ENCODE data around the gene OPCML.

The OPCML gene

DNA sequence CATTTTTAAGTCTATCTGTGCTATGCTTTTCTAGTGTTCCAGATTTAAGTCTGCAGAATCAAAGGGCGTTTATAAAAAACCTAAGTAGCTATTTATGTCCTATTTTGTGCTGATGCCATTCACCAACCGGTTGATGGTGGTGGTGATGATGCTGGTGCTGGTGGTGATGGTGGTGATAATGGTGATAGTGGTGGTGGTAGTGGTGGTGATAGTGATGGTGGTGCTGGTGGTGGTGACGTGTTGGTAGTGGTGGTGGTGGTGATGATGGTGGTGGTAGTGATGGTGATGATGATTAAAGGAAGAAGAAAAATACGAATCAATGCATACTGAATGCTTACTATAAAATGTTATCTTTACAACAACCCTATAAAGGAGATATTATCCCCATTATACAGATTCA lies 178.2 kb downstream of the OPCML start:
- TF ChIP-seq CTCF (IDR thresholded peaks at IDR 0.05; ENCODE audit: low read depth, low read length, missing control alignments): no peak
- Histone ChIP-seq H3K36me3 (replicated peaks) (no peaks in the 10 kb centered on the region), H3K27ac (no peak overlapping the region), H3K27me3 (replicated peaks) (no peaks in the 10 kb centered on the region), H3K4me3 (ENCODE audit: low read depth, low read length) (no peak overlapping the region)
- DNase-seq: no peak
- in situ Hi-C loops (cut with HindIII; ENCODE audit: low pct_ligation_motif_present, low sequenced_read_pairs): no loop called here

- TF ChIP-seq CTCF (IDR thresholded peaks at IDR 0.05; ENCODE audit: low read depth, low read length, missing control alignments): no peak
- Histone ChIP-seq H3K27ac (no peak overlapping the region), H3K27me3 (replicated peaks) (no peaks in the 10 kb centered on the region), H3K36me3 (replicated peaks) (no peaks in the 10 kb centered on the region), H3K4me3 (ENCODE audit: low read depth, low read length) (no peak overlapping the region)
- in situ Hi-C loops (cut with HindIII; ENCODE audit: low pct_ligation_motif_present, low sequenced_read_pairs): no loop called here
- no peak for DNase-seq
Measured at GRCh38 chr11:133350045-133350444, 182.3 kb downstream of the OPCML start.

- Histone ChIP-seq H3K4me3 (ENCODE audit: low read depth, low read length) (no peak overlapping the region), H3K27me3 (replicated peaks) (no peaks in the 10 kb centered on the region), H3K36me3 (replicated peaks) (no peaks in the 10 kb centered on the region), H3K27ac (no peak overlapping the region)
- no peak for TF ChIP-seq CTCF (IDR thresholded peaks at IDR 0.05; ENCODE audit: low read depth, low read length, missing control alignments)
- in situ Hi-C loops (cut with HindIII; ENCODE audit: low pct_ligation_motif_present, low sequenced_read_pairs): no loop called here
- no peak for DNase-seq
Measured at GRCh38 chr11:133347988-133348387, 184.3 kb downstream of the OPCML start.

- no peak for TF ChIP-seq CTCF (IDR thresholded peaks at IDR 0.05; ENCODE audit: low read depth, low read length, missing control alignments)
- Histone ChIP-seq H3K4me3 (ENCODE audit: low read depth, low read length) (no peak overlapping the region), H3K27me3 (replicated peaks) (no peaks in the 10 kb centered on the region), H3K36me3 (replicated peaks) (no peaks in the 10 kb centered on the region), H3K27ac (no peak overlapping the region)
- no peak for DNase-seq
- in situ Hi-C loops (cut with HindIII; ENCODE audit: low pct_ligation_motif_present, low sequenced_read_pairs): no loop called here
Measured at GRCh38 chr11:133346137-133346536, 186.2 kb downstream of the OPCML start.

- Histone ChIP-seq H3K36me3 (replicated peaks) (no peaks in the 10 kb centered on the region), H3K4me3 (ENCODE audit: low read depth, low read length) (no peak overlapping the region), H3K27ac (no peak overlapping the region), H3K27me3 (replicated peaks) (no peaks in the 10 kb centered on the region)
- no peak for TF ChIP-seq CTCF (IDR thresholded peaks at IDR 0.05; ENCODE audit: low read depth, low read length, missing control alignments)
- DNase-seq: no peak
- in situ Hi-C loops (cut with HindIII; ENCODE audit: low pct_ligation_motif_present, low sequenced_read_pairs): no loop called here
Measured at GRCh38 chr11:133343951-133344350, 188.3 kb downstream of the OPCML start.

- no peak for DNase-seq
- no peak overlapping the region for H3K27ac ChIP-seq
- no peak for TF ChIP-seq CTCF (IDR thresholded peaks at IDR 0.05; ENCODE audit: low read depth, low read length, missing control alignments)
- in situ Hi-C loops (cut with HindIII; ENCODE audit: low pct_ligation_motif_present, low sequenced_read_pairs): no loop called here
- no peaks in the 10 kb centered on the region for H3K27me3 ChIP-seq (replicated peaks)
- H3K4me3 ChIP-seq (ENCODE audit: low read depth, low read length): no peak overlapping the region
- no peaks in the 10 kb centered on the region for H3K36me3 ChIP-seq (replicated peaks)
Measured at GRCh38 chr11:133339495-133340140, 192.7 kb downstream of the OPCML start.
